IMR-90 (cell line): Measurements from ENCODE around the gene LRRC61. TPM values are rescaled to one million over a fixed set of nuclear protein-coding genes. Genes with fewer than 3 reads are reported as not detected.

ENCODE experiments used
- ATAC-seq: fragments of 200-7000 bp; cut with Tn5 transposase; 2 replicates; pipeline ENCODE4 v1.9.1; 2020; ENCODE audit warnings: low read depth, mild to moderate bottlenecking, moderate library complexity
- BruUV-seq: library from RNA; stranded (reverse); fragments of 400-500 nt; replicated peaks from 2 replicates; lab custom pipeline; 2021; lab: Mats Ljungman, UMichigan
- CTCF ChIA-PET: fragments of 300-600 bp; formaldehyde crosslinking; extraction: SDS; loops from one replicate; lab custom pipeline; 2021; ENCODE audit warnings: antibody characterized with exemption; lab: Yijun Ruan, JAX
- POLR2A ChIA-PET: fragments of 300-600 bp; sonication (Branson Sonifier 250); formaldehyde crosslinking; loops from one replicate; lab custom pipeline; 2022; ENCODE audit warnings: antibody characterized with exemption; ENCODE audit not compliant: unreplicated experiment; lab: Charles Lee
- DNase-seq: peaks from one replicate; pipeline ENCODE4 v3.0.0; 2013
- H2AFZ ChIP-seq: replicated peaks from 2 replicates; pipeline ENCODE3; 2013; ENCODE audit warnings: low read length, mild to moderate bottlenecking; ENCODE audit not compliant: poor library complexity
- H2AK5ac ChIP-seq: 2 replicates; pipeline ENCODE4 v1.6.1; 2013; ENCODE audit warnings: low read depth, low read length, inconsistent platforms
- H2AK9ac ChIP-seq: replicated peaks from 2 replicates; pipeline ENCODE3; 2013; ENCODE audit warnings: mild to moderate bottlenecking, low read depth, low read length, moderate library complexity; ENCODE audit not compliant: poor library complexity
- H2BK120ac ChIP-seq: 2 replicates; pipeline ENCODE4 v1.6.1; 2013; ENCODE audit warnings: low read depth, low read length, inconsistent platforms
- H2BK15ac ChIP-seq: 3 replicates; pipeline ENCODE4 v1.6.1; 2013; ENCODE audit warnings: low read depth, low read length, inconsistent platforms
- H2BK20ac ChIP-seq: 2 replicates; pipeline ENCODE4 v1.6.1; 2013; ENCODE audit warnings: low read depth, mild to moderate bottlenecking, inconsistent platforms, low read length, moderate library complexity
- H2BK5ac ChIP-seq: 2 replicates; pipeline ENCODE4 v1.6.1; 2013; ENCODE audit warnings: mild to moderate bottlenecking, low read depth, low read length, inconsistent platforms; ENCODE audit not compliant: poor library complexity, severe bottlenecking
- H3K14ac ChIP-seq: replicated peaks from 2 replicates; pipeline ENCODE4 v1.6.1; 2013; ENCODE audit warnings: low read depth, low read length, inconsistent platforms
- H3K18ac ChIP-seq: 2 replicates; pipeline ENCODE4 v1.6.1; 2013; ENCODE audit warnings: low read depth, low read length, control low read depth
- H3K23ac ChIP-seq: 2 replicates; pipeline ENCODE4 v1.6.1; 2013; ENCODE audit warnings: low read depth, low read length, inconsistent platforms
- H3K27ac ChIP-seq: 2 replicates; pipeline ENCODE4 v1.5.1; 2013; ENCODE audit warnings: mild to moderate bottlenecking, control low read depth, low read length; ENCODE audit not compliant: insufficient read depth
- H3K27me3 ChIP-seq: 2 replicates; pipeline ENCODE4 v1.6.1; 2013; ENCODE audit warnings: low read length; ENCODE audit not compliant: control insufficient read depth, insufficient read depth
- H3K36me3 ChIP-seq: 2 replicates; pipeline ENCODE4 v1.6.1; 2013; ENCODE audit warnings: low read length, mixed read lengths; ENCODE audit not compliant: control insufficient read depth, insufficient read depth
- H3K4ac ChIP-seq: 2 replicates; pipeline ENCODE4 v1.6.1; 2013; ENCODE audit warnings: low read depth, low read length, inconsistent platforms
- H3K4me1 ChIP-seq: 2 replicates; pipeline ENCODE4 v1.6.1; 2013; ENCODE audit warnings: low read length, mixed read lengths; ENCODE audit not compliant: control insufficient read depth, insufficient read depth
- H3K4me2 ChIP-seq: 2 replicates; pipeline ENCODE4 v1.6.1; 2013; ENCODE audit warnings: low read depth, mild to moderate bottlenecking, control low read depth, low read length, moderate library complexity
- H3K4me3 ChIP-seq: 2 replicates; pipeline ENCODE4 v1.5.1; 2013; ENCODE audit warnings: low read depth, mild to moderate bottlenecking, control low read depth, low read length, moderate library complexity; ENCODE audit not compliant: insufficient read depth
- H3K56ac ChIP-seq: 2 replicates; pipeline ENCODE4 v1.6.1; 2013; ENCODE audit warnings: low read length, inconsistent platforms; ENCODE audit not compliant: insufficient read depth; ENCODE audit errors: extremely low read depth
- H3K79me1 ChIP-seq, 2 experiments: 2 replicates each; pipeline ENCODE4 v1.6.1; 2013; ENCODE audit warnings: low read length in 2 of 2, inconsistent platforms in 1 of 2, low read depth in 1 of 2
- H3K9ac ChIP-seq: 2 replicates; pipeline ENCODE4 v1.6.1; 2013; ENCODE audit warnings: low read depth, low read length, control low read depth
- H3K9me1 ChIP-seq: 2 replicates; pipeline ENCODE4 v1.6.1; 2013; ENCODE audit warnings: low read length, inconsistent platforms; ENCODE audit not compliant: insufficient read depth
- H3K9me3 ChIP-seq: 2 replicates; pipeline ENCODE4 v1.6.1; 2013; ENCODE audit warnings: low read length; ENCODE audit not compliant: control insufficient read depth, insufficient read depth
- H4K20me1 ChIP-seq: 2 replicates; pipeline ENCODE4 v1.6.1; 2013; ENCODE audit warnings: low read length, inconsistent platforms; ENCODE audit not compliant: insufficient read depth
- H4K5ac ChIP-seq: 2 replicates; pipeline ENCODE4 v1.6.1; 2013; ENCODE audit warnings: mild to moderate bottlenecking, low read depth, low read length, control low read depth
- H4K8ac ChIP-seq, 2 experiments: 2 replicates each; pipeline ENCODE4 v1.6.1; 2013; ENCODE audit warnings: low read depth in 2 of 2, low read length in 2 of 2, control low read depth in 1 of 2, inconsistent platforms in 1 of 2
- H4K91ac ChIP-seq: 2 replicates; pipeline ENCODE4 v1.6.1; 2013; ENCODE audit warnings: low read depth, low read length, inconsistent platforms; ENCODE audit not compliant: insufficient read depth
- BHLHE40 ChIP-seq: fragments of 150-350 bp; IDR thresholded peaks from 2 replicates; pipeline ENCODE4 v1.6.1; 2016; ENCODE audit warnings: mild to moderate bottlenecking, low read depth, low read length
- CEBPB ChIP-seq: IDR thresholded peaks from 2 replicates; pipeline ENCODE4 v1.6.1; 2012; ENCODE audit warnings: low read depth, low read length, improper control_type of control experiment
- CHD1 ChIP-seq: IDR thresholded peaks from 2 replicates; pipeline ENCODE4 v1.6.1; 2012; ENCODE audit warnings: low read depth, low read length, improper control_type of control experiment
- CTCF ChIP-seq: conservative IDR thresholded peaks from 2 replicates; pipeline ENCODE4 v1.5.1; 2012; ENCODE audit warnings: mild to moderate bottlenecking, low read depth, low read length, improper control_type of control experiment
- FOS ChIP-seq: fragments of 150-350 bp; IDR thresholded peaks from 2 replicates; pipeline ENCODE4 v1.6.1; 2016; ENCODE audit warnings: low read depth, low read length
- MAFK ChIP-seq: IDR thresholded peaks from 2 replicates; pipeline ENCODE4 v1.6.1; 2012; ENCODE audit warnings: low read depth, low read length, improper control_type of control experiment
- MAZ ChIP-seq: IDR thresholded peaks from 2 replicates; pipeline ENCODE4 v1.6.1; 2012; ENCODE audit warnings: low read depth, mild to moderate bottlenecking, low read length, improper control_type of control experiment, moderate library complexity, borderline replicate concordance
- MXI1 ChIP-seq: IDR thresholded peaks from 2 replicates; pipeline ENCODE4 v1.6.1; 2012; ENCODE audit warnings: low read depth, mild to moderate bottlenecking, low read length, moderate library complexity, borderline replicate concordance
- NFE2L2 ChIP-seq: fragments of 150-350 bp; IDR thresholded peaks from 2 replicates; pipeline ENCODE4 v1.6.1; 2016; ENCODE audit warnings: low read depth, mild to moderate bottlenecking, low read length
- POLR2A ChIP-seq: IDR thresholded peaks from 2 replicates; pipeline ENCODE4 v1.6.1; 2012; ENCODE audit warnings: mild to moderate bottlenecking, low read depth, low read length
- RAD21 ChIP-seq: IDR thresholded peaks from 2 replicates; pipeline ENCODE4 v1.6.1; 2012; ENCODE audit warnings: low read length, improper control_type of control experiment
- RCOR1 ChIP-seq: IDR thresholded peaks from 2 replicates; pipeline ENCODE4 v1.6.1; 2012; ENCODE audit warnings: mild to moderate bottlenecking, low read length, improper control_type of control experiment; ENCODE audit not compliant: insufficient replicate concordance
- RFX5 ChIP-seq: IDR thresholded peaks from 2 replicates; pipeline ENCODE4 v1.8.0; 2012; ENCODE audit warnings: low read depth, mild to moderate bottlenecking, low read length, moderate library complexity
- SMC3 ChIP-seq: fragments of 150-350 bp; IDR thresholded peaks from 2 replicates; pipeline ENCODE4 v1.6.1; 2016; ENCODE audit warnings: low read depth, mild to moderate bottlenecking, antibody characterized with exemption, low read length, moderate library complexity
- USF2 ChIP-seq: fragments of 150-350 bp; IDR thresholded peaks from 2 replicates; pipeline ENCODE4 v1.6.1; 2017; ENCODE audit warnings: mild to moderate bottlenecking, antibody characterized with exemption, low read length, low read depth
- WGBS, 2 experiments: methylation state at CpG; one replicate each; pipeline versions ENCODE4 v1.1.5 to v1.1.7; 2013; ENCODE audit warnings: missing lambda C conversion rate in 2 of 2; ENCODE audit not compliant: insufficient read length in 1 of 2; ENCODE audit errors: extremely low coverage in 2 of 2; 5-methylcytosine and 5-hydroxymethylcytosine counted together
- dilution Hi-C: fragments of 300-500 bp; cut with HindIII; formaldehyde crosslinking; loops from one replicate; pipeline ENCODE4 v1.14.3; 2018; ENCODE audit warnings: low sequenced_read_pairs; ENCODE audit not compliant: unreplicated experiment
- in situ Hi-C: fragments of 300-500 bp; cut with MboI; formaldehyde crosslinking; loops from 3 replicates; pipeline ENCODE4 v1.14.3; 2019; ENCODE audit warnings: low sequenced_read_pairs, inconsistent platforms, mixed read lengths
- intact Hi-C: fragments of 100-400 bp; cut with micrococcal nuclease; formaldehyde crosslinking; loops from 2 replicates; pipeline ENCODE4 v1.10.0; 2022
- polyA plus RNA-seq, 3 experiments: library from polyadenylated mRNA; depleted of rRNA; stranded (reverse); fragments of >200 nt; gene quantifications; 2 replicates each; pipeline ENCODE4 v1.2.3, GENCODE V29; 2012; ENCODE audit warnings: low replicate concordance in 1 of 3
- total RNA-seq: library from RNA; depleted of rRNA; stranded (reverse); fragments of >200 nt; gene quantifications from 2 replicates; pipeline ENCODE4 v1.2.3, GENCODE V29; 2012
- TF ChIP-seq, protein P1 (sequence below): fragments of 150-350 bp; IDR thresholded peaks from 2 replicates; pipeline ENCODE4 v1.6.1; 2016; ENCODE audit warnings: low read depth, mild to moderate bottlenecking, low read length, moderate library complexity, borderline replicate concordance

Gene LRRC61
- total and polyA plus RNA-seq, 2 of the 4 experiments (the other 2 are of a cell fraction) = 0.07 TPM; not detected in 1

GRCh38 chr7:150363872-150364271, 40.7 kb downstream of the LRRC61 start:
- no peaks in the 10 kb centered on the region; a peak in 1 of 4 replicates for H3K79me1 ChIP-seq
- no peak overlapping the region for H3K18ac ChIP-seq
- H3K4me3 ChIP-seq = no peak overlapping the region
- no peak overlapping the region for H2AK5ac ChIP-seq
- H3K27me3 ChIP-seq = peaks cover 2% of the 10 kb centered on the region; the same call in 1 of the 2 replicates
- no peak overlapping the region for H4K5ac ChIP-seq
- H3K4ac ChIP-seq = no peak overlapping the region
- intact Hi-C loops = no loop called here
- ATAC-seq (no peak), DNase-seq (no peak)
- no peak overlapping the region for H2BK120ac ChIP-seq
- H2BK5ac ChIP-seq = no peak overlapping the region
- TF ChIP-seq SMC3 (no peak), RCOR1 (no peak), BHLHE40 (no peak), CHD1 (no peak), MAFK (no peak), USF2 (no peak), MAZ (no peak), RFX5 (no peak), MXI1 (no peak), RAD21 (no peak), CTCF (no peak), CEBPB (no peak), FOS (no peak), POLR2A (no peak), NFE2L2 (no peak)
- TF ChIP-seq, protein P1, sequence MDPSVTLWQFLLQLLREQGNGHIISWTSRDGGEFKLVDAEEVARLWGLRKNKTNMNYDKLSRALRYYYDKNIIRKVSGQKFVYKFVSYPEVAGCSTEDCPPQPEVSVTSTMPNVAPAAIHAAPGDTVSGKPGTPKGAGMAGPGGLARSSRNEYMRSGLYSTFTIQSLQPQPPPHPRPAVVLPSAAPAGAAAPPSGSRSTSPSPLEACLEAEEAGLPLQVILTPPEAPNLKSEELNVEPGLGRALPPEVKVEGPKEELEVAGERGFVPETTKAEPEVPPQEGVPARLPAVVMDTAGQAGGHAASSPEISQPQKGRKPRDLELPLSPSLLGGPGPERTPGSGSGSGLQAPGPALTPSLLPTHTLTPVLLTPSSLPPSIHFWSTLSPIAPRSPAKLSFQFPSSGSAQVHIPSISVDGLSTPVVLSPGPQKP = no peak
- CTCF ChIA-PET = no interaction called here
- H2BK15ac ChIP-seq = no peak overlapping the region
- no peak overlapping the region for H3K14ac ChIP-seq
- no TSS peak for BruUV-seq
- POLR2A ChIA-PET = no interaction called here
- H3K9me3 ChIP-seq = no peaks in the 10 kb centered on the region
- WGBS, 2 experiments = 90% methylated on average over 3 of the region's 5 CpGs; no CpG with 5 or more reads in 1 of the 2 experiments
- H3K4me1 ChIP-seq = peaks cover 2% of the 10 kb centered on the region; the same call in 1 of the 2 replicates
- H2BK20ac ChIP-seq = no peak overlapping the region
- H2AK9ac ChIP-seq = no peak overlapping the region
- no peak overlapping the region for H2AFZ ChIP-seq
- dilution Hi-C loops = no loop called here
- H3K9me1 ChIP-seq = no peaks in the 10 kb centered on the region; the same call in 1 of the 2 replicates
- H4K91ac ChIP-seq = no peak overlapping the region
- H4K20me1 ChIP-seq = no peaks in the 10 kb centered on the region
- H3K4me2 ChIP-seq = no peak overlapping the region
- H3K27ac ChIP-seq = no peak overlapping the region
- no peaks in the 10 kb centered on the region for H3K36me3 ChIP-seq
- H4K8ac ChIP-seq = no peak overlapping the region
- H3K23ac ChIP-seq = no peak overlapping the region
- no peak overlapping the region for H3K9ac ChIP-seq
- H3K56ac ChIP-seq = no peak overlapping the region
- in situ Hi-C loops = no loop called here
